GM19240 (cell line): ENCODE data around the gene DRD5.
A peak's percentile ranks its signal among the peaks of the same experiment; 100 is the strongest.
"Not testable (repeated sequence)": the region's sequence is repeated elsewhere in the genome, so short reads cannot be mapped to it uniquely, and the experiment has no call there.

Source experiments
- DNase-seq: peaks from one replicate; pipeline ENCODE4 v3.0.0; 2011; ENCODE audit warnings: low spot score; ENCODE audit not compliant: insufficient read length

The DRD5 gene

DNA sequence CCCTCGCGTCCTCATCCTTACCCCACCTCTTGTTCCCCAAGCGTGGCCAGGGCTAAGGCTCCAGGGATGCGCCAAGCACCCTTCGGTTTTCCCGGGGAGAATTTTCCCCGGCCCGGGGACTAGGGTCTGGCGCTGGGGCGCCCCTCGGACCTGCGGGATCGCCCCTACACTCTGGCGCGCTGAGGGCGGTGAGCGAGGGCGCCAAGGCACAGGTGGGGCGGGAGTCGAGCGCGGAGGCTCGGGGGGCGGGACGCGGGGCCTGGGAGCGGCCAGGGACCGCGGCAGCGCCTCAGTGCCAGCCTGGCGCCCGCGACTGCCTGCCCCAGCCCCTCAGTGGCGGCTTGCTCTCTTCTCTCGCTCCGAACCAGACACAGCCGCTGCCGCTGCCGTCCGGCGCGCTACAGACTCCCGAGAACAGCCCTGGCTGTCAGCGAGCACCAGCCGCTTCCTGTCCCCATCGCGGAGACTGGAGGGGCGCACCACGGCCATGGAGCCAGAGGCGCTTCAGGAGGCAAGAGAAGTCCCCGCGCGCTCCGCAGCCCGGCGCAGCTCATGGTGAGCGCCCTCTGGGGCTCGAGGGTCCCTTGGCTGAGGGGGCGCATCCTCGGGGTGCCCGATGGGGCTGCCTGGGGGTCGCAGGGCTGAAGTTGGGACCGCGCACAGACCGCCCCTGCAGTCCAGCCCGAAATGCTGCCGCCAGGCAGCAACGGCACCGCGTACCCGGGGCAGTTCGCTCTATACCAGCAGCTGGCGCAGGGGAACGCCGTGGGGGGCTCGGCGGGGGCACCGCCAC lies at the start of gene DRD5:
TSS of gene DRD5 (plus strand) at position 292 of the 793 bp plus-strand sequence. CDS start at position 688, 396 bp downstream.
- no peak for DNase-seq

DNA sequence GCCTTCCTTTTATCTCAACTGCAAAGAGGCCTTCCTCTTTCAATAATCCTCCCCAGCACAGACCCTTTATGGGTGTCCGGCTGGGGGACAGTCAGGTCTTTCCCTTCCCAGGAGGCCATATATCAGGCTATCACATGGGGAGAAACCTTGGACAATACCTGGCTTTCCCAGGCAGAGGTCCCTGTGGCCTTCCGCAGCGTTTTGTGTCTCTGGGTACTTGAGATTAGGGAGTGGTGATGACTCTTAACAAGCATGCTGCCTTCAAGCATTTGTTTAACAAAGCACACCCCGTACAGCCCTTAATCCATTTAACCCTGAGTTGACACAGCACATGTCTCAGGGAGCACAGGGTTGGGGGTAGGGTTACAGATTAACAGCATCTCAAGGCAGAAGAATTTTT lies 49.2 kb upstream of the DRD5 start:
- DNase-seq = not testable (repeated sequence)

DNA sequence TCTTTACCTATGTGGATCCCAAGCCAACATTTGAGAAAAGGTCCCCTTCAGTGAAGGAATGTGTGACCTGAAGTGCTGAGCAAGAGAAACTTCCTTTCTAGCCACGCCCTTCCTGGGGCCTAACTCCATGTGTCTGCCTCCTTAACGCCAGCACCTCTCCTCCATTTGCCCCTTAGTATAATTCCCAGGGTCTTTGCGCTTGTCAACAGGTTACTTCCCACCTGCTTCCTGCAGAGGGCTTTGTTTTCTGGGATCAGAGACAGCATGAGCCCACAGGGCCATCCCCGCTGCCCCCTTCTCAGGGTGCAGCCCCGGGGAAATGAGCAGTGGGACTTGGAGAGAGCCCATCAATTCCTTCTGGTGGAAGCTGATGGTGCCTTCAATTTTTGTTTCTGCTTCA lies 45.9 kb upstream of the DRD5 start:
- no peak for DNase-seq

DNA sequence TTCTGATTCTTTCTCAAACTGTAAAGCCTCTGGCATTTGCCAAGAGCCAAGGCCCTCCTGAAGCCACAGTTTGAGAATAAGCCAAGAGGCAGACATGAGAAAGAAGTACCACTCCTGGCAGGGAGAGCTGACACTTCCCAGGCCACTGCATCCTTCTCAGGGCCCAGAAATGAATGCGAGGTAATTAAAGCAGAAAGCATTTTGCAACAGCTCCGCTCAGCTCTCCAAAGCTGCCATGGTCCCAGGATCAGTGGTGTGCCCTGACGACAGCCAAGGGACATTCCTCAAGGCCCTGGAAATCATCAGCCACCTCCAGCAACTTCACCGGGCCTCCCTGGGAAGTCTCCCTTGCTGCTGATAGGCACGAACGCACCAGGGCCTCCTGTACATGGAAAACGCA lies 44.2 kb upstream of the DRD5 start:
- not testable (repeated sequence) for DNase-seq

DNA sequence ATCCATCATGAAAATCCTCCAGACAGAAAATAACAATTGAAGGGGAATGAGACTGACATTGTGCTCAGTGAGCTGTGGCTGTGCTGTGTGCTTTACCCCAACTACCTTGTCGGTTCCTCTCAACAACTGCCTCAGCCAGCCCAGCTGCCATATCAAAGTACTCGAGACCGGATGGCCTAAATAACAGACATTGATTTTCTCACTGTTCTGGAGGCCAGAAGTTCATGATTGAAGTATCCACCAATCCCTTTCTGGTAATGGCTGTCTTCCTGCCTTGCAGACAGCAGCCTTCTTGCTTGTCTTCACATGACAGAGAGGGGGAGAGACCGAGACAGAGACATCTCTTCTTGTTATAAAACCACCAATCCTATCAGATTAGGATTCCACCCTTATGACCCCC lies 37.6 kb upstream of the DRD5 start:
- not testable (repeated sequence) for DNase-seq

DNA sequence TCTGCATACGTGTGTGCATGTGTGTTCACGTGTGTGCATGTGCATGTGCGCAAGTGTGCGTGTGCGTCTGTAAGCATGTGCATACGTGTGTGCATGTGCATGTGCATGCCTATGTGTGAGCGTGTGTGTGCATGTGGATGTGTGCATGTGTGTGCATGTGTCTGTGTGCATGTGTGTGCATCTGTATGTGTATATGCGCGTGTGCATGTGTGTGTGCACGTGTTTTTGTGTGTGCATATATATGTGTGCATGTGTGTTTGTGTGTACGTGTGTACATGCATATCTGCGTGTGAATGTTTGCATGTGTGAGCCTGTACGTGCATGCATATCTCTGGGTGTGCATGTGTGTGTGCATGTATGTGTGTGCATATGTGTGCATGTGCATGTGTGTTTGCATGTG lies 35.7 kb upstream of the DRD5 start:
- no peak for DNase-seq

DNA sequence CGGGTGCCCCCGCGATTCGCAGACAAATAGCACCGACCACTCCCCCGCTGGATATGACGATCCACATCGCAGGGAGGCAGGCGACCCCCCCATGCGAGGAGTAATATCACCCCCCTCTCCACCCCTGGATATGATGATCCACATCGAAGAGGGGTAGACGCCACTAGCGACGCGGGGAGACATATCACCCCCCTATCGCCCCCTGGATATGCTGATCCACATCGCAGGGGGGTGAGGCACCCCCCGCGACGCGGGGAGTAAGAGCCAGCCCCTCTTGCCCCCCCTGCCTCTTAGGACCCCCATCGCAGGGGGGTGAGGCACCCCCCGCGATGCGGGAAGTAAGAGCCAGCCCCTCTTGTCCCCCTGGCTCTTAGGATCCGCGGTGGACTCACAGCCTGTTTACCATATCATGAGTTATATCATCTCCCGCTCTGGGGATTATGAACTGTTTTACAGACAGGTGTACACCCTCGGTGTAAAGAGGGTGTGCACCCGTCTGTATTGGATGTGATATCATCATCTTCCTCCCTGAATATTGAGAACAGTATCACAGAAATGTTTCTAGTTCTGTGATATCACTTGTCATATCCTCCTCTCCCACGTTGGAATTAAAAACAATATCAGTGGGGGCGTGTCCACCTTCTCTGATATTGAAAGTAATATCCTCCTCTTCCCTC lies 22.7 kb upstream of the DRD5 start:
- DNase-seq = no peak

DNA sequence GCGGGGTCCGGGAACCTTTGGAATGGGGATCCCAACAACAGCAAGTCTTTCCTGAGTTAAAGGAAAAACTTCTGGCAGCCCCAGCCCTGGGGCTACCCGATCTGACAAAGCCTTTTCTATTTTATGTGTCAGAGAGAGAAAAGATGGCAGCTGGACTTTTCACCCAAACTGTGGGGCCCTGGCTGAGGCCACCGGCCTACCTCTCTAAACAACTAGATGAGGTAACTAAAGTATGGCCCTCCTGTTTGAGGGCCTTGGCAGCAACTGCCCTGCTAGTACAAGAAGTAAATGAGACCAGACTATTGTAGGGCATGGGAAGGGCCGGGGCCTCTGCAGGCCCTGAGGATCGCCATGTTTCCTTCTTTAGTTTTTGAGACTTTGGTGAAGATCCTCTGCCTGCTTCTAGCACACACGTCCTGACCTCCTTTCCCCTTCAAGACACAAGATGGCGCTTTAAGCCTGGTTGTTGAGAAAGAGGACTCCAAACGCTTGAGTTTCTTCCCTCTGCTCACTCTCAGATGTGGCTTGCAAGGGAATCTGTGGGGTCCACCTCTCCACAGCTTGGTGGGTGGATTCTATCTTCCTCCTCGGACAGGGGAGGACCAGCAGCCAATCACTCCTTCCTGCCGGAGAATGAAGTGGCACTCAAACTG lies 18.5 kb upstream of the DRD5 start:
- DNase-seq = peak; percentile 58

DNA sequence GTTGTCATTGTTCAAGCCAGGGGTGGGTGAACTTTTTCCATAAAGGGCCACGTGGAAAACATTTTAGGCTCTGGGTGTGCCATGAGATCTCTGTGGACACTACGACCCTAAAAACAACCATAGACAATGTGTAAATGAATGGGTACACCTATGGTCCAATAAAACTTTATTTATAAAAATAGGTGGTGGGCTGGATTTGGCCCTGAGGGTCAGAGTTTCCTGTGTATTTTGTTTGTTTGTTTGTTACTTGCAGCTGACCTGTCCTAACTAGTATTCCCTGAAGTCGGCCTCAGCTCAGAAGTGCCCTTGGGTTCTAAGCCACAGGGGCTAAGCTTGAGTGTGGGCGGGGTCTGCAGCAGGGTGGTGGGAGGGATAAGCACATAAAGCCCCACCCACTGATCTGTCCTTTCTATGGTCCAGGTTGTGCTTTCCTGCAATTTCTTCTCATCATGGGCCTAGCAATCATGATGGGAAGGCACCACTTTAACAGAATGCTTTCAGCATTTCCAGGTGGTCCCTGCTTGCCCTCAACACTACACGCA lies 17.2 kb upstream of the DRD5 start:
- no peak for DNase-seq

DNA sequence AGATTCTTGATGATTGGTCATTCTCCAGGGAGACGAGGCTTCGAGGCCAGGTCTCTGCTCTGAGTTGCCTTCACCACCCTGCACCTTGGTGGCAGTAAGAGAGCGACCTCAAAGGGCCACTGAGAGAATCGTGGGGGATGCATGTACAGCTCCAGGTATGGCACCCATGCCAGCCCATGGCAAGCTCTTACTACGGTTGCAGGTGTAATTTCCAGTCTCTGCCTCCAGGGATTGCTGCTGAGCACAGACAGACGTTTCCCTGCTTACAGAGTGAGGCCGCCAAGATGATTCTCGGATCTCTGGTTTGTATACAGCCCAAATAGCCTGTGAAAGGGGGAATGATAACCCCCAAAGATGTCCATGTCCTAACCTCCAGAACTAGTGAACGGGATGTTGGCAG lies 16.3 kb upstream of the DRD5 start:
- peak; percentile 20 for DNase-seq

DNA sequence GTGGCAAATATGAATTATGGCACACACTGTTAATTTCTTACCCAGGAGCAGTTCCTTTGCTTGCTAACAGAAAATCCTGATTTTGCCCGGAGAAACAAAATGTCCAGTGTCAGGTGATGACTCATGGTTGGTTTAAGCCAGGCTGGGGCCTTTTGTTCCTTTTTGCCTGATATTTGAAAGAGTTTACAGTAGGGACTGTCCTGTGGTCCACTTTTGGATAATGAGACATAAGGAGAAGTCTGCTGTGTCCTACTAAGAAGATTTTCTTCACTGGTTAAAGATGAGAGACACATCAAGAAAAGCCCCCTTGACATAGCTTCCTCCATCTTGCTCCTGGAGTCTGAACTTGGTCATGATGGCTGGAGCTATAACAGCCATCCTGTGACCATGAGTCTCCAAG lies 12.1 kb upstream of the DRD5 start:
- no peak for DNase-seq

DNA sequence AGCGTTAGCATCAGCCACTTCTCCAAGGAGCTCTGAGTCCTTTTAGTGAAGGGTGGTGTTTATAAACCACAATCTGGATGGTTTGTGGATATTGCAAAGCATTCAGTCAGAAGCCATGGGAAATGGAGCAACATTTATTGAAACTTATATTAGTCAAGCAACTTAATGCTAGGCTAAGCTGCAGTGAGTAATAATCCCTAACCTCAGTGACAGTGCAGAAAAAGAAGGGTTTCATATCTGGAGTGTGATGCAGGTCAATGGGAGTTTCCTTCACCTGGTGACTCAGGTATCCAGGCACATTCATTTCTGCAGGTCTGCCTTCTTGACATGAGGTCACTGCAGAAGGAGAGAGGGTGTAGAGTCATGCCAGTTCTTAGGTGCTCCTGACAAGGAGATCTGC lies 10.4 kb upstream of the DRD5 start:
- no peak for DNase-seq

DNA sequence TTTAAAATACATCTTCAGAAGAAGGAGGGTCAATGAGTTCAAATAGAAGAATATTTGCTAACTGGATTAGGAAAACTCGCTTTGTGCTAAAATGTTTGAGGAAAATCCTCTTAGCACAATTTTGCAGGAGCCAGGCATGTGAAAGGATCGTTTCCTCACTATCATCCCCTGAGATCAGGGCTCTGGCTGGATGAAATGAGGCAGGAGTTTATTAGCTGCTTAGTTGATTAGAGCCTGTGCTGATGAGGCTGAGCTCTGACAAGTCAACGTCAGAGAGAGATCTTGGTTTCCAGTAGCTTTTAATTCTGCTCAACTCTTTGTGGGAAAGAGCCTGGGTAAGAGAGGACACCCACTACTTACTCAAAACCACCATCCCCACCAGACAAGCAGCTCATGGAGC lies 8.0 kb upstream of the DRD5 start:
- DNase-seq = no peak

DNA sequence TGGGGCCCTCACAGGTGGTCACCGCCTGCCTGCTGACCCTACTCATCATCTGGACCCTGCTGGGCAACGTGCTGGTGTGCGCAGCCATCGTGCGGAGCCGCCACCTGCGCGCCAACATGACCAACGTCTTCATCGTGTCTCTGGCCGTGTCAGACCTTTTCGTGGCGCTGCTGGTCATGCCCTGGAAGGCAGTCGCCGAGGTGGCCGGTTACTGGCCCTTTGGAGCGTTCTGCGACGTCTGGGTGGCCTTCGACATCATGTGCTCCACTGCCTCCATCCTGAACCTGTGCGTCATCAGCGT lies 652 bp downstream of the DRD5 start:
- no peak for DNase-seq

DNA sequence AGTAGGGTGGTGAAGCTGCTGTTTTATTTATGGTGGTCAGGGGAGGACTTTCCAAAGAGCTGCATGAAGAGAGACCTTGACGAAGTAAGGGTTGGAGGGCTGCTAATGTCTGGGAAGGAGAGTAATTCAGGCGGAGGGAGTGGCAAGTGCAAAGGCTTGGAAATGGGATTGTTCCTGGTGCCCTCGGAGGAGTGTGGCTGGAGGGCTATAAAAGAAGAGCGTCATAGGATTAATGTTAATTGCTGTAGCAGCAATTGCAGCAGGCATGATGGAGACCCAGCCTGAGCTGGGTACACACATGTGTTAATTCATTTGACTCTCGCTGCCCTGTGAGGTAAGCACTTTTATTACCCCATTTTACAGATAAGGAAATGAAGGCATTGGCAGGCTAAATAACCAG lies 4.5 kb downstream of the DRD5 start:
- DNase-seq = not testable (repeated sequence)

DNA sequence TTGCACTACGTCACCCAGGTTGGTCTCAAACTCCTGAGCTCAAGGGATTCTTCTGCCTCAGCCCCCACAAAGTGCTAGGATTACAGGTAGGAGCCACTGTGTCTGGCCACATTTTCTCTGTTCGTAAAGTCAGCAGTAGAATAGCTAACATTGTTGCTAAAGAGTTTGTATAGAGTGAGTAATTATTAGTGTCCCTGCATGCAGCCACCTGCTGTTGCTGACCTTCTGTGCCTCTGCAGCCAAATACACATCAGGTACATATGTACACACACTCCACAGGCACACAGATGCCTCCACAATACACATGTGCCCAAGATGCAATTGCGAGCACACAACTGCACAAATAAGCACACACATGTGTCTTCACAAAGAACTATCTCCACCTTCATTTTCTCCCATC lies 10.9 kb downstream of the DRD5 start:
- DNase-seq = no peak

DNA sequence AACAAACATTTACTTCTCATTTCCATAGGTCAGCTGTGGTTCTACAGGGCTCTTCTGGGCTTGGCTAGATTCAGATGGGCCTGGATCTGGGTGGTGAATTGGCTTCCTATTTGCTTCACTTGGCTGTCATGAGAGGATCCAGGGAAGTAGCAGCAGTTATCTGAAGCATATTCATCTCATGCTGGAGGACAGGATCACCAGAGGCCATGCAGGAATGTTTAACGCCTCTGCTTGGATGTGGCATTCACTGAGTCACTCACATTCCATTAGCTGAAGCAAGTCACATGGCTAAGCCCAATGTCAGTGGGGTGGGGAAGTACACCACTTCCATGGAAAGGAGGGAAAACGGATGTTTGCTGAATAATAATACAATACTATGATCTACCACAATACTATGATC lies 15.2 kb downstream of the DRD5 start:
- not testable (repeated sequence) for DNase-seq

DNA sequence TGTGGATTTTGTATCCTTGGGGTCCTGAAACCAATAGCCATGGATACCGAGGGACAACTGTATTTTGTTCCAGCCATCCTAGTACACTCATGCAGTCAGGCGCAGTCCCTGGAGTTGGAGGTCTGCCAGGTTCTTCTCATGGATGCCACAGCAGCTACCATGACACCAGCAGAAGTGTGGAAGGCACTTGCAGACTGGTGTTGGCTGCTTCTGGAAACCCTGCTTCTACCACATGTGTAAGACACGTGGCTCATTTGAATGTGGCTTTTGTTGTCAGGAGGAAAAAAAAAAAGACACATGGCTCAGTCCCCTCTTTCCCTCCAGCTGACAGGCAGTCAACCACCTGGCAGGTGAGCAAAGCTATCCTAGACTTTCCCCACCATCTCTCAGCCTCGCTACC lies 19.4 kb downstream of the DRD5 start:
- DNase-seq = no peak

DNA sequence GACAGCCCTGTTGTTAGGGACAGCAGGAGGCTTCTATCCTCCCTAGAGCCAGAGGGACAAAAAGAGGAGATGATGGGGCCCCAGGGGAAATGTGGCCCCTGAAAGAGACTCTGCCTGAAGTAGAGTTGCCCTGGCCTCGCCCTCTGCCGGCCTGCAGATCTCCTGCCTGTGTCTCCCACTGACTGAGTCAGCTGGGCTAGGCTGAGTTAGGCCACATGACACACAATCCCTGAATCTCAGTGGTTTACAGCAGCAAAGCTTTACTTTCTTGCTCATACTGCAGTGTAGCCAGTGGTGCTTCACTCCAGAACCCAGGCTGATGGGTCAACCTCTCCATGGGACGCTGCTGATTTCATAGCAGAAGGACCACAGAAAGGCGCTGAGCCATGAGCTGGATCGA lies 23.5 kb downstream of the DRD5 start:
- no peak for DNase-seq

DNA sequence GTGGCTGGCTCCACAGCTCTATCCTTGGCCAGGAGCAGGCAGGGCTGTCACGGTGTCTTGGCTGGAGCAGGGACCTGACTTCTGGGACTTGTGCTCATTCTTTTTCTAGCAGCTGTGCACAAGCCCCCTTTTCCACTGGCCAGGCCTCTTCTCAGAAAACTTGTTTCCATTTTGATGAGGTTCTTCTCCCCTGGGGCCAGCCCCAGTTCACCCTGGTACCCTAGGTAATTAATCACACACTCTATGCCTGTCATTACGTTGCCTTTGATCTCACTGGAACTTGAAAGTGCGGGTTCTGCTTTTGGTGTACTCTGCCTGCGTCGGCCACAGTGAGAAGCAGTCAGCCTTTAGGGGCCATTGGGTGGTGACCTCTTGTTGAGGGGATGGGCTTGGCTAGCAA lies 26.6 kb downstream of the DRD5 start:
- no peak for DNase-seq

DNA sequence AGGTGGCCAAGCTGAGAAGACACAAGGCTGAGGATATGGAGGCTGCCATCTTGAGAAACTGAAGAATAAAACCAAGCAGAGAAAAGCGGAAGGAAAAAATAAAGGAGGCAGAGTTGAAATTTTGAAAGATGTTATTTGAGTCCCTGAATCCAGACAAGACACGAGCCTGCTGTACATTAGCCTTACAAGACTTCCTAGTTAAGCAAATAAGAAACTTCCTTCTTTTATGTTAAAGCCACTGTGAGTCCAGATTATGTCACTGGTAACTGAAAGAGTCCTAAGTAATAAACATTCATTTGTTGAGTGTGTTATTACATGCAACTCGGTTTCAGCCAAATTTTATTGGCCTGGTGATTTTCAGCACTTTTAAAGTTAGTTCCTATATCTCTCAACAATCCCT lies 30.4 kb downstream of the DRD5 start:
- DNase-seq = no peak

DNA sequence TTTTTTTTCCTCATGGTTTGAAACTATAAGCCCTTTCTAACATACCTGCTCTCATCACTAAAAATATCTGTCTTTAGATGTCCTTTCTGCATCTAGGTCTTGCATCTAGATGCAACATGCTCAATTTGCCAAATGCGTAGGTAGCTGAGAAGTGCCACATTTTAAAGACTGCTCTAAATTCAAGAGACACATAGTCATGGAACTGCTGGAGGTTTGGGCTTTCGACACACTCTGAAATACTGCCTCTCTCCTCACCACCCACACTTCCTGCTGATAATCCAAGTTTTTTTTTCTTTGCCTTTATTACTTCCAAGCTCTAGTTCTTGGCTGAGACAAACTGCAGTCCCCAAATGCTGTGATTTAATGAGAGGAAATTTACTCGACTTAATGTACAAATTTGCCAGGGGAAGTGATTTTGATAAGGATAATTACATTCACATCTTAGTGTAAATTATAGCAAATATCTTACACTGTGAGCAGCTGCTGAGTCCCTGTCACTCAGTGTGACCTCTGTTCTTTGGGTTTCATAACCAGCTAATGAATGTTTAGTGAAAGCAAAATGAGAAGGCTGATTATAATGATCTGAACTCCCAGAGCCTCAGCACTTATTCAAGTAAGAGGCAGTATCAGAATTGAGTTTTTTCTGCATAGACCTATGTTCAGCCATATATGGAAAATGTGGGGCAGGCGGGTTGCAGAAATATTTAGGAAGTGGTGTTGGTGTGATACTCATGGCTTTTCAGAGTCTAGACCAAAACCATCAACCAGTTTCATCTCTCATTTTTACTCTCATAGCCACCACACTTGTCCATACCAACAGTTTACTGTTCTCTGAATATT lies 31.3 kb downstream of the DRD5 start:
- DNase-seq = no peak
